Adrenal gland (tissue), 5 donors: ENCODE measurements around the gene RNASE7.

Source experiments
- CTCF ChIP-seq, 6 experiments: fragments of 450-650 bp in 4 of 6; fragments of 200-600 bp in 2 of 6; sonication (generic) in 1 of 6; IDR thresholded peaks; 1 replicate in 5 of 6; 2 replicates in 1 of 6; pipeline versions ENCODE4 v1.5.1 to v1.8.0; 2016 to 2021; ENCODE audit warnings: antibody characterized with exemption in 6 of 6, mild to moderate bottlenecking in 2 of 6, moderate library complexity in 1 of 6
- POLR2A ChIP-seq, 2 donors: fragments of 450-650 bp; IDR thresholded peaks; one replicate each; pipeline ENCODE4 v1.6.1; 2017; ENCODE audit warnings: antibody characterized with exemption in 2 of 2, mild to moderate bottlenecking in 2 of 2, moderate library complexity in 1 of 2
- donor health status: DM: no; HTN: no; CAD: no.

GRCh38 chr14:21066882-21067502 is 24.8 kb downstream of the RNASE7 start:
- TF ChIP-seq CTCF (IDR thresholded peaks at IDR 0.05) (no peak), POLR2A (IDR thresholded peaks at IDR 0.05) (no peak)
